ENCODE results near the gene TARM1.
A peak's percentile ranks its signal among the peaks of the same experiment; 100 is the strongest.
"Not testable (repeated sequence)": the region's sequence is repeated elsewhere in the genome, so short reads cannot be mapped to it uniquely, and the experiment has no call there.

Gene TARM1

GRCh38 chr19:54099903-54100255, 18.7 kb upstream of the TARM1 start:
- not testable (repeated sequence) for DNase-seq (ENCODE audit: low spot score)

GRCh38 chr19:54099190-54099902, 18.2 kb upstream of the TARM1 start:
- DNase-seq (ENCODE audit: low spot score) = no peak

GRCh38 chr19:54096617-54097106, 15.5 kb upstream of the TARM1 start:
- no peak for DNase-seq (ENCODE audit: low spot score)

GRCh38 chr19:54095859-54096616, 14.9 kb upstream of the TARM1 start:
- not testable (repeated sequence) for DNase-seq (ENCODE audit: low spot score)

GRCh38 chr19:54095136-54095858, 14.1 kb upstream of the TARM1 start:
- no peak for DNase-seq (ENCODE audit: low spot score)

- DNase-seq (ENCODE audit: low spot score) = no peak
Observed at GRCh38 chr19:54094426-54095000, 13.3 kb upstream of the TARM1 start.

GRCh38 chr19:54084410-54084809, 3.2 kb upstream of the TARM1 start:
- DNase-seq (ENCODE audit: low spot score) = no peak

GRCh38 chr19:54077334-54077733, 3.8 kb downstream of the TARM1 start:
- DNase-seq (ENCODE audit: low spot score) = no peak

- no peak for DNase-seq (ENCODE audit: low spot score)
Observed at GRCh38 chr19:54074851-54075250, 6.3 kb downstream of the TARM1 start.

GRCh38 chr19:54073829-54074228, 7.3 kb downstream of the TARM1 start:
- DNase-seq (ENCODE audit: low spot score) = no peak

GRCh38 chr19:54069470-54069869, 11.7 kb downstream of the TARM1 start:
- no peak for DNase-seq (ENCODE audit: low spot score)

GRCh38 chr19:54063350-54064116, 17.6 kb downstream of the TARM1 start, which contains the start of gene VSTM1:
Gene VSTM1 (minus strand): TSS chr19:54063897. CDS start chr19:54063777, 120 bp downstream.
- DNase-seq (ENCODE audit: low spot score) = no peak

- DNase-seq (ENCODE audit: low spot score) = no peak
Observed at GRCh38 chr19:54062643-54063042, 18.5 kb downstream of the TARM1 start.

GRCh38 chr19:54047616-54048015, 33.5 kb downstream of the TARM1 start:
- no peak for DNase-seq (ENCODE audit: low spot score)

- DNase-seq (ENCODE audit: low spot score) = no peak
Observed at GRCh38 chr19:54045771-54046170, 35.4 kb downstream of the TARM1 start.

- no peak for DNase-seq (ENCODE audit: low spot score)
Observed at GRCh38 chr19:54042989-54043388, 38.2 kb downstream of the TARM1 start.

- DNase-seq (ENCODE audit: low spot score) = peak; percentile 20
Observed at GRCh38 chr19:54041969-54042606, 39.1 kb downstream of the TARM1 start.

- no peak for DNase-seq (ENCODE audit: low spot score)
Observed at GRCh38 chr19:54040003-54040402, 41.2 kb downstream of the TARM1 start.

- not testable (repeated sequence) for DNase-seq (ENCODE audit: low spot score)
Observed at GRCh38 chr19:54036542-54036941, 44.6 kb downstream of the TARM1 start.

- no peak for DNase-seq (ENCODE audit: low spot score)
Observed at GRCh38 chr19:54035215-54036178, 45.7 kb downstream of the TARM1 start.
